ENCODE data around the gene CARS2. TPM values are rescaled to one million over a fixed set of nuclear protein-coding genes. Genes with fewer than 3 reads are reported as not detected.

Gene CARS2
- total RNA-seq, 1 experiment from 2014 or later, result 41.9 TPM

- Histone ChIP-seq H2BK12ac (ENCODE audit: insufficient read length, low read depth, low read length) (no peak overlapping the region), H2BK5ac (ENCODE audit: insufficient read length, low read length) (no peak overlapping the region), H3K27me3 (ENCODE audit: insufficient read depth, low read length) (no peaks in the 10 kb centered on the region), H2AK5ac (ENCODE audit: insufficient read length, low read length) (no peak overlapping the region), H2BK20ac (ENCODE audit: low read depth, low read length, poor library complexity, severe bottlenecking) (no peak overlapping the region), H2BK120ac (ENCODE audit: low read depth, low read length, poor library complexity, severe bottlenecking) (no peak overlapping the region), H3K23ac (ENCODE audit: insufficient read length, low read depth, low read length) (no peak overlapping the region), H3K4ac (ENCODE audit: low read depth, low read length) (no peak overlapping the region), H4K5ac (ENCODE audit: insufficient read length, low read depth, low read length) (no peak overlapping the region), H3K56ac (ENCODE audit: insufficient read length, low read depth, low read length) (no peak overlapping the region), H3K14ac (ENCODE audit: insufficient read depth, low read length) (no peak overlapping the region; the same call in 1 of the 2 replicates), H3K4me1 (ENCODE audit: insufficient read depth, low read length) (no peaks in the 10 kb centered on the region), H3K18ac (ENCODE audit: insufficient read length, low read depth, low read length) (no peak overlapping the region), H3T11ph (ENCODE audit: low read length) (no peak overlapping the region), H4K91ac (ENCODE audit: insufficient read length, low read depth, low read length) (no peak overlapping the region), H2AFZ (ENCODE audit: low read length) (no peak overlapping the region), H2BK15ac (ENCODE audit: low read depth, low read length) (no peak overlapping the region), H4K20me1 (ENCODE audit: control insufficient read depth, insufficient read depth, insufficient read length) (no peaks in the 10 kb centered on the region), H3K9me3 (ENCODE audit: control insufficient read depth, low read depth, low read length) (no peaks in the 10 kb centered on the region), H3K9ac (ENCODE audit: extremely low read depth, insufficient read length, low read length) (no peak overlapping the region), H3K79me1 (ENCODE audit: insufficient read depth, low read depth, low read length, poor library complexity, severe bottlenecking) (peaks cover 10% of the 10 kb centered on the region), H3K79me2 (ENCODE audit: insufficient read depth, low read length) (peaks cover 17% of the 10 kb centered on the region; the same call in 1 of the 2 replicates), H3K27ac (ENCODE audit: insufficient read length, low read depth, low read length) (no peak overlapping the region), H3K23me2 (ENCODE audit: insufficient read length, low read depth, low read length, poor library complexity, severe bottlenecking) (no peaks in the 10 kb centered on the region), H3K4me2 (ENCODE audit: insufficient read depth, insufficient read length, low read length) (no peak overlapping the region), H4K8ac (replicated peaks; ENCODE audit: insufficient read length, low read depth, low read length) (no peak overlapping the region)
- DNase-seq, result no peak
- no peak for TF ChIP-seq CTCF (conservative IDR thresholded peaks at IDR 0.05)
- peak overlapping the region in 2 of 3 experiments; percentile 67 to 88; a peak in 4 of 7 replicates for H3K27ac Mint-ChIP-seq
- no peak overlapping the region; a peak in 1 of 5 replicates for H3K4me3 Mint-ChIP-seq
- peaks cover 16 to 18% of the 10 kb centered on the region in 2 experiments for H3K4me1 Mint-ChIP-seq
- WGBS (ENCODE audit: extremely low coverage, insufficient read length, low lambda C conversion rate), result no CpG with 5 or more reads among the region's 12 CpGs
- no peaks in the 10 kb centered on the region for H3K27me3 Mint-ChIP-seq (ENCODE audit: low read depth)
- H3K9me3 Mint-ChIP-seq, result no peaks in the 10 kb centered on the region
- peaks cover 25 to 62% (median 52%) of the 10 kb centered on the region in 3 experiments for H3K36me3 Mint-ChIP-seq (ENCODE audit: insufficient read depth in 1 of 3, low read depth in 3 of 3)
Observed at GRCh38 chr13:110627761-110628476, 78.0 kb downstream of the CARS2 start.
